Measurements from ENCODE around the gene PNMA1. TPM values are rescaled to one million over a fixed set of nuclear protein-coding genes. Genes with fewer than 3 reads are reported as not detected.

PNMA1 gene
- total and polyA plus RNA-seq, 7 donors, result 11.4 to 63.1 (median 33.5) TPM

DNA sequence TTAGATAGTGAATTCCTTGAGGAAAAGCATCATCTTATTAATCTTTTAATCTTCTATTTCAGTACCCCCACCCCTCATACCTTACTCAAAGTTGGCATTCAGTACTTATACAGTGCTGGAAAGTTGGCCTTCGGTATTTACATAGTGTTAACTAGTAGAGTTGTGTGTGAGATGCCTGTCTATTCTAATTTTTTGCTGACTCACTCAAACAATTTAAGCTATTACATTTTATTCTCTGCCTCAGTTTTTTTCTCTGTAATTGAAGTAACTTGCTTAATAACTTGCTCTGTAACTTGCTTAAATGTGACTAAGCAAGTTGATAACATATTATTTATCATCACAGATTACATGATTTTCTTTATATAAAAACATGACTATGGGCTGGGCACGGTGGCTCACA, 49.1 kb downstream of the PNMA1 start:
- DNase-seq, result no peak
- H3K4me3 ChIP-seq, result no peak overlapping the region
- intact Hi-C loops (cut with DNase I), result no loop called here
- H3K9me3 ChIP-seq, result no peaks in the 10 kb centered on the region
- H3K27ac ChIP-seq, result no peak overlapping the region
- TF ChIP-seq EP300 (IDR thresholded peaks at IDR 0.05), result no peak
- TF ChIP-seq, protein P1, sequence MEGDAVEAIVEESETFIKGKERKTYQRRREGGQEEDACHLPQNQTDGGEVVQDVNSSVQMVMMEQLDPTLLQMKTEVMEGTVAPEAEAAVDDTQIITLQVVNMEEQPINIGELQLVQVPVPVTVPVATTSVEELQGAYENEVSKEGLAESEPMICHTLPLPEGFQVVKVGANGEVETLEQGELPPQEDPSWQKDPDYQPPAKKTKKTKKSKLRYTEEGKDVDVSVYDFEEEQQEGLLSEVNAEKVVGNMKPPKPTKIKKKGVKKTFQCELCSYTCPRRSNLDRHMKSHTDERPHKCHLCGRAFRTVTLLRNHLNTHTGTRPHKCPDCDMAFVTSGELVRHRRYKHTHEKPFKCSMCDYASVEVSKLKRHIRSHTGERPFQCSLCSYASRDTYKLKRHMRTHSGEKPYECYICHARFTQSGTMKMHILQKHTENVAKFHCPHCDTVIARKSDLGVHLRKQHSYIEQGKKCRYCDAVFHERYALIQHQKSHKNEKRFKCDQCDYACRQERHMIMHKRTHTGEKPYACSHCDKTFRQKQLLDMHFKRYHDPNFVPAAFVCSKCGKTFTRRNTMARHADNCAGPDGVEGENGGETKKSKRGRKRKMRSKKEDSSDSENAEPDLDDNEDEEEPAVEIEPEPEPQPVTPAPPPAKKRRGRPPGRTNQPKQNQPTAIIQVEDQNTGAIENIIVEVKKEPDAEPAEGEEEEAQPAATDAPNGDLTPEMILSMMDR (IDR thresholded peaks at IDR 0.05), result no peak
- no peak for TF ChIP-seq POLR2AphosphoS5 (IDR thresholded peaks at IDR 0.05)
- TF ChIP-seq POLR2A (IDR thresholded peaks at IDR 0.05), result no peak
- 96 to 98% methylated on average over 2 of the region's 2 CpGs for WGBS, 2 donors
- H3K4me1 ChIP-seq, result no peaks in the 10 kb centered on the region
- H3K36me3 ChIP-seq, result peaks cover 0 to 24% (median 0%) of the 10 kb centered on the region in 4 donors
- H3K27me3 ChIP-seq, result no peaks in the 10 kb centered on the region

- TF ChIP-seq, protein P1 (IDR thresholded peaks at IDR 0.05), result no peak
- Histone ChIP-seq H3K27ac (no peak overlapping the region), H3K9me3 (no peaks in the 10 kb centered on the region), H3K4me3 (no peak overlapping the region), H3K4me1 (no peaks in the 10 kb centered on the region), H3K27me3 (no peaks in the 10 kb centered on the region), H3K36me3 (peaks cover 0 to 35% (median 0%) of the 10 kb centered on the region in 4 donors)
- intact Hi-C loops (cut with DNase I), result no loop called here
- DNase-seq, result no peak
Observed at GRCh38 chr14:73663548-73664212, 50.5 kb downstream of the PNMA1 start.

- Histone ChIP-seq H3K9me3 (no peaks in the 10 kb centered on the region), H3K4me3 (no peak overlapping the region), H3K36me3 (peaks cover 0 to 42% (median 0%) of the 10 kb centered on the region in 4 donors), H3K4me1 (no peaks in the 10 kb centered on the region), H3K27ac (peak overlapping the region in 1 of 4 donors; percentile 30), H3K27me3 (no peaks in the 10 kb centered on the region)
- WGBS, 2 donors, result 89% methylated on average over 1 of the region's 1 CpG
- no peak for DNase-seq
- intact Hi-C loops (cut with DNase I), result no loop called here
- TF ChIP-seq, protein P1 (IDR thresholded peaks at IDR 0.05), result peak in 1 of 4 experiments; percentile 17
- TF ChIP-seq POLR2AphosphoS5 (IDR thresholded peaks at IDR 0.05) (peak in 2 of 4 donors; percentile 7 to 15), POLR2A (IDR thresholded peaks at IDR 0.05) (no peak), EP300 (IDR thresholded peaks at IDR 0.05) (no peak)
Observed at GRCh38 chr14:73662487-73662943, 51.7 kb downstream of the PNMA1 start.

GRCh38 chr14:73661872-73662271, 52.3 kb downstream of the PNMA1 start:
- no peak for DNase-seq
- Histone ChIP-seq H3K36me3 (peaks cover 0 to 43% (median 0%) of the 10 kb centered on the region in 4 donors), H3K9me3 (no peaks in the 10 kb centered on the region), H3K27ac (peak overlapping the region in 1 of 4 donors; percentile 30), H3K4me3 (no peak overlapping the region), H3K27me3 (no peaks in the 10 kb centered on the region), H3K4me1 (no peaks in the 10 kb centered on the region)
- no peak for TF ChIP-seq POLR2AphosphoS5 (IDR thresholded peaks at IDR 0.05)
- TF ChIP-seq, protein P1 (IDR thresholded peaks at IDR 0.05), result no peak
- intact Hi-C loops (cut with DNase I), result no loop called here
- WGBS, 2 donors, result 78 to 88% methylated on average over 2 of the region's 2 CpGs

Small RNA genes lying within 50 kb of the gene (small RNA-seq; reads per million reads assigned to genes)
- gene MIR4505, result 0 to 0.11 (median 0.06) reads per million in 3 donors

Other genes starting within 250 kb of the PNMA1 start
- gene RIOX1, start 223.5 kb downstream of the PNMA1 start, total RNA-seq, result 10 to 100 TPM in 2 of 4 donors, 1 to 10 TPM in 2; 8.9 to 15.8 (median 11.6) TPM
- 1 to 10 TPM; 3.0 to 8.2 (median 4.4) TPM for gene RIOX1, start 223.5 kb downstream of the PNMA1 start, polyA plus RNA-seq
- 10 to 100 TPM in 3 of 4 donors, 1 to 10 TPM in 1; 6.9 to 25.3 (median 19.0) TPM for gene ACOT1, start 177.2 kb downstream of the PNMA1 start, total RNA-seq
- 1 to 10 TPM; 2.9 to 6.5 (median 6.0) TPM for gene ACOT1, start 177.2 kb downstream of the PNMA1 start, polyA plus RNA-seq
- gene HEATR4, start 155.4 kb downstream of the PNMA1 start, total RNA-seq, result 1 to 10 TPM in 1 of 4 donors, under 1 TPM in 2, not detected in 1; 0.28 to 1.2 (median 0.49) TPM
- under 1 TPM in 1 of 3 donors, not detected in 2; 0.03 TPM for gene HEATR4, start 155.4 kb downstream of the PNMA1 start, polyA plus RNA-seq
- 100 to 1,000 TPM in 2 of 4 donors, 10 to 100 TPM in 2; 44.7 to 125 (median 99.0) TPM for gene ACOT2, start 145.2 kb downstream of the PNMA1 start, total RNA-seq
- gene ACOT2, start 145.2 kb downstream of the PNMA1 start, polyA plus RNA-seq, result 10 to 100 TPM; 19.2 to 36.8 (median 22.9) TPM
- 1 to 10 TPM in 1 of 4 donors, under 1 TPM in 3; 0.33 to 2.2 (median 0.45) TPM for gene ACOT4, start 122.5 kb downstream of the PNMA1 start, total RNA-seq
- gene ACOT4, start 122.5 kb downstream of the PNMA1 start, polyA plus RNA-seq, result 1 to 10 TPM; 2.2 to 3.7 (median 3.6) TPM
- not detected for gene ACOT6, start 101.9 kb downstream of the PNMA1 start, total RNA-seq
- gene ACOT6, start 101.9 kb downstream of the PNMA1 start, polyA plus RNA-seq, result not detected
- gene DNAL1, start 69.4 kb downstream of the PNMA1 start, total RNA-seq, result 10 to 100 TPM in 2 of 4 donors, 1 to 10 TPM in 2; 5.6 to 20.0 (median 9.6) TPM
- gene DNAL1, start 69.4 kb downstream of the PNMA1 start, polyA plus RNA-seq, result 1 to 10 TPM; 4.6 to 9.0 (median 5.1) TPM
- gene PTGR2, start 137.4 kb upstream of the PNMA1 start, total RNA-seq, result 10 to 100 TPM in 1 of 4 donors, 1 to 10 TPM in 3; 5.0 to 11.4 (median 6.3) TPM
- 1 to 10 TPM; 6.4 to 9.0 (median 6.6) TPM for gene PTGR2, start 137.4 kb upstream of the PNMA1 start, polyA plus RNA-seq
- 10 to 100 TPM; 45.1 to 67.8 (median 53.8) TPM for gene ZNF410, start 172.5 kb upstream of the PNMA1 start, total RNA-seq
- 10 to 100 TPM; 33.3 to 37.8 (median 35.4) TPM for gene ZNF410, start 172.5 kb upstream of the PNMA1 start, polyA plus RNA-seq
- 1 to 10 TPM; 3.8 to 5.3 (median 4.5) TPM for gene FAM161B, start 235.7 kb upstream of the PNMA1 start, total RNA-seq
- gene FAM161B, start 235.7 kb upstream of the PNMA1 start, polyA plus RNA-seq, result 1 to 10 TPM; 2.5 to 4.8 (median 2.5) TPM
- gene COQ6, start 235.9 kb upstream of the PNMA1 start, total RNA-seq, result 10 to 100 TPM; 23.8 to 31.6 (median 30.6) TPM
- gene COQ6, start 235.9 kb upstream of the PNMA1 start, polyA plus RNA-seq, result 10 to 100 TPM; 12.6 to 21.0 (median 16.6) TPM